ENCODE measurements around the gene MEOX1. TPM values are rescaled to one million over a fixed set of nuclear protein-coding genes. Genes with fewer than 3 reads are reported as not detected.

MEOX1 gene
- total and polyA plus RNA-seq, 7 donors, result 0.23 to 5.3 (median 2.9) TPM

GRCh38 chr17:43611230-43611969, 50.3 kb downstream of the MEOX1 start:
- Histone ChIP-seq H3K4me3 (no peak overlapping the region), H3K4me1 (peaks cover 0 to 55% (median 29%) of the 10 kb centered on the region in 4 donors), H3K9me3 (no peaks in the 10 kb centered on the region), H3K36me3 (no peaks in the 10 kb centered on the region), H3K27me3 (no peaks in the 10 kb centered on the region), H3K27ac (no peak overlapping the region)
- 91 to 92% methylated on average over 2 of the region's 2 CpGs for WGBS, 2 donors
- DNase-seq, result no peak
- intact Hi-C loops (cut with DNase I), result no loop called here
- TF ChIP-seq POLR2A (IDR thresholded peaks at IDR 0.05) (no peak), EP300 (IDR thresholded peaks at IDR 0.05) (no peak), POLR2AphosphoS5 (IDR thresholded peaks at IDR 0.05) (no peak)
- TF ChIP-seq, protein P1, sequence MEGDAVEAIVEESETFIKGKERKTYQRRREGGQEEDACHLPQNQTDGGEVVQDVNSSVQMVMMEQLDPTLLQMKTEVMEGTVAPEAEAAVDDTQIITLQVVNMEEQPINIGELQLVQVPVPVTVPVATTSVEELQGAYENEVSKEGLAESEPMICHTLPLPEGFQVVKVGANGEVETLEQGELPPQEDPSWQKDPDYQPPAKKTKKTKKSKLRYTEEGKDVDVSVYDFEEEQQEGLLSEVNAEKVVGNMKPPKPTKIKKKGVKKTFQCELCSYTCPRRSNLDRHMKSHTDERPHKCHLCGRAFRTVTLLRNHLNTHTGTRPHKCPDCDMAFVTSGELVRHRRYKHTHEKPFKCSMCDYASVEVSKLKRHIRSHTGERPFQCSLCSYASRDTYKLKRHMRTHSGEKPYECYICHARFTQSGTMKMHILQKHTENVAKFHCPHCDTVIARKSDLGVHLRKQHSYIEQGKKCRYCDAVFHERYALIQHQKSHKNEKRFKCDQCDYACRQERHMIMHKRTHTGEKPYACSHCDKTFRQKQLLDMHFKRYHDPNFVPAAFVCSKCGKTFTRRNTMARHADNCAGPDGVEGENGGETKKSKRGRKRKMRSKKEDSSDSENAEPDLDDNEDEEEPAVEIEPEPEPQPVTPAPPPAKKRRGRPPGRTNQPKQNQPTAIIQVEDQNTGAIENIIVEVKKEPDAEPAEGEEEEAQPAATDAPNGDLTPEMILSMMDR (IDR thresholded peaks at IDR 0.05), result no peak

GRCh38 chr17:43609613-43610385, 51.9 kb downstream of the MEOX1 start:
- H3K36me3 ChIP-seq, result no peaks in the 10 kb centered on the region
- no peak overlapping the region for H3K4me3 ChIP-seq
- WGBS, 2 donors, result 77 to 79% methylated on average over 6 of the region's 6 CpGs
- no peak for DNase-seq
- intact Hi-C loops (cut with DNase I), result no loop called here
- no peaks in the 10 kb centered on the region for H3K9me3 ChIP-seq
- H3K27ac ChIP-seq, result no peak overlapping the region
- no peak for TF ChIP-seq POLR2A (IDR thresholded peaks at IDR 0.05)
- no peak for TF ChIP-seq POLR2AphosphoS5 (IDR thresholded peaks at IDR 0.05)
- TF ChIP-seq, protein P1 (IDR thresholded peaks at IDR 0.05), result no peak
- no peaks in the 10 kb centered on the region for H3K27me3 ChIP-seq
- H3K4me1 ChIP-seq, result peaks cover 0 to 39% (median 19%) of the 10 kb centered on the region in 4 donors

GRCh38 chr17:43608313-43608712, 53.4 kb downstream of the MEOX1 start:
- Histone ChIP-seq H3K9me3 (no peaks in the 10 kb centered on the region), H3K4me3 (no peak overlapping the region), H3K4me1 (peaks cover 0 to 24% (median 5%) of the 10 kb centered on the region in 4 donors), H3K36me3 (no peaks in the 10 kb centered on the region), H3K27ac (no peak overlapping the region), H3K27me3 (no peaks in the 10 kb centered on the region)
- no peak for DNase-seq
- 86 to 92% methylated on average over 1 of the region's 1 CpG for WGBS, 2 donors
- TF ChIP-seq, protein P1 (IDR thresholded peaks at IDR 0.05), result no peak
- TF ChIP-seq EP300 (IDR thresholded peaks at IDR 0.05) (no peak), POLR2AphosphoS5 (IDR thresholded peaks at IDR 0.05) (no peak), POLR2A (IDR thresholded peaks at IDR 0.05) (no peak)
- intact Hi-C loops (cut with DNase I), result no loop called here

GRCh38 chr17:43604549-43604948, 57.2 kb downstream of the MEOX1 start:
- peaks cover 0 to 29% (median 25%) of the 10 kb centered on the region in 4 donors for H3K4me1 ChIP-seq
- H3K4me3 ChIP-seq, result no peak overlapping the region
- intact Hi-C loops (cut with DNase I), result no loop called here
- no peaks in the 10 kb centered on the region for H3K36me3 ChIP-seq
- DNase-seq, result no peak
- WGBS, 2 donors, result 92 to 93% methylated on average over 1 of the region's 1 CpG
- no peaks in the 10 kb centered on the region for H3K27me3 ChIP-seq
- no peaks in the 10 kb centered on the region for H3K9me3 ChIP-seq
- TF ChIP-seq, protein P1 (IDR thresholded peaks at IDR 0.05), result no peak
- TF ChIP-seq POLR2AphosphoS5 (IDR thresholded peaks at IDR 0.05) (no peak), EP300 (IDR thresholded peaks at IDR 0.05) (no peak), POLR2A (IDR thresholded peaks at IDR 0.05) (no peak)
- no peak overlapping the region for H3K27ac ChIP-seq
